Measurements from ENCODE around the gene GTF2IRD1. TPM values are rescaled to one million over a fixed set of nuclear protein-coding genes. Genes with fewer than 3 reads are reported as not detected.
A peak's percentile ranks its signal among the peaks of the same experiment; 100 is the strongest.

GTF2IRD1 gene
- total and polyA plus RNA-seq, 2 of the 4 experiments (the other 2 are of a cell fraction), result 4.1 to 21.9 TPM

- Histone ChIP-seq H4K5ac (ENCODE audit: low read depth, low read length) (no peak overlapping the region), H3K18ac (ENCODE audit: low read depth, low read length) (no peak overlapping the region), H3K36me3 (ENCODE audit: control insufficient read depth, insufficient read depth, low read length) (no peaks in the 10 kb centered on the region), H4K91ac (ENCODE audit: insufficient read depth, low read depth, low read length) (peak overlapping the region; percentile 21; the same call in 1 of the 2 replicates), H3K23ac (ENCODE audit: low read depth, low read length) (0 out of 2 replicates have a peak overlapping the region, but pooled peaks have one; percentile 28), H3K27ac (ENCODE audit: insufficient read depth, low read length) (no peak overlapping the region), H2BK15ac (ENCODE audit: low read depth, low read length) (no peak overlapping the region), H4K20me1 (ENCODE audit: insufficient read depth, low read length) (peaks cover 52% of the 10 kb centered on the region), H3K79me1 (ENCODE audit: low read depth in 1 of 2, low read length in 2 of 2) (peaks cover 12 to 92% of the 10 kb centered on the region in 2 experiments), H3K9ac (ENCODE audit: low read depth, low read length) (no peak overlapping the region), H3K14ac (replicated peaks; ENCODE audit: low read depth, low read length) (no peak overlapping the region), H2BK5ac (ENCODE audit: low read depth, low read length, poor library complexity, severe bottlenecking) (no peak overlapping the region), H3K56ac (ENCODE audit: extremely low read depth, insufficient read depth, low read length) (no peak overlapping the region), H3K9me1 (ENCODE audit: insufficient read depth, low read length) (peaks cover 28% of the 10 kb centered on the region), H3K4ac (ENCODE audit: low read depth, low read length) (peak overlapping the region; percentile 33; the same call in 1 of the 2 replicates), H2AK5ac (ENCODE audit: low read depth, low read length) (peak overlapping the region; percentile 76), H2AFZ (replicated peaks; ENCODE audit: low read length, poor library complexity) (no peak overlapping the region), H2BK20ac (ENCODE audit: low read depth, low read length) (peak overlapping the region; percentile 20; the same call in 1 of the 2 replicates), H2AK9ac (replicated peaks; ENCODE audit: low read depth, low read length, poor library complexity) (peak overlapping the region; percentile 23), H3K4me3 (ENCODE audit: insufficient read depth, low read depth, low read length) (no peak overlapping the region), H4K8ac (ENCODE audit: low read depth in 2 of 2, low read length in 2 of 2) (no peak overlapping the region), H3K4me1 (ENCODE audit: control insufficient read depth, insufficient read depth, low read length) (peaks cover 35% of the 10 kb centered on the region), H3K4me2 (ENCODE audit: low read depth, low read length) (no peak overlapping the region), H3K27me3 (ENCODE audit: control insufficient read depth, insufficient read depth, low read length) (no peaks in the 10 kb centered on the region), H3K9me3 (ENCODE audit: control insufficient read depth, insufficient read depth, low read length) (no peaks in the 10 kb centered on the region), H2BK120ac (ENCODE audit: low read depth, low read length) (peak overlapping the region; percentile 18)
- no peak for ATAC-seq (ENCODE audit: low read depth)
- intact Hi-C loops (cut with micrococcal nuclease) (no loop called here), in situ Hi-C loops (cut with MboI; ENCODE audit: low sequenced_read_pairs) (no loop called here), dilution Hi-C loops (cut with HindIII; ENCODE audit: low sequenced_read_pairs, unreplicated experiment) (no loop called here)
- no TSS peak for BruUV-seq (replicated peaks)
- 100% methylated on average over 6 of the region's 15 CpGs; no CpG with 5 or more reads in 1 of the 2 experiments for WGBS, 2 experiments (ENCODE audit: extremely low coverage in 2 of 2, insufficient read length in 1 of 2)
- ChIA-PET CTCF (no interaction called here), POLR2A (ENCODE audit: unreplicated experiment) (no interaction called here)
- no peak for DNase-seq
- TF ChIP-seq MAFK (IDR thresholded peaks at IDR 0.05; ENCODE audit: low read depth, low read length) (no peak), RCOR1 (IDR thresholded peaks at IDR 0.05; ENCODE audit: insufficient replicate concordance, low read length) (no peak), CTCF (conservative IDR thresholded peaks at IDR 0.05; ENCODE audit: low read depth, low read length) (no peak), CHD1 (IDR thresholded peaks at IDR 0.05; ENCODE audit: low read depth, low read length) (no peak), POLR2A (IDR thresholded peaks at IDR 0.05; ENCODE audit: low read depth, low read length) (no peak), RAD21 (IDR thresholded peaks at IDR 0.05; ENCODE audit: low read length) (no peak), FOS (IDR thresholded peaks at IDR 0.05; ENCODE audit: low read depth, low read length) (no peak), NFE2L2 (IDR thresholded peaks at IDR 0.05; ENCODE audit: low read depth, low read length) (no peak), MXI1 (IDR thresholded peaks at IDR 0.05; ENCODE audit: borderline replicate concordance, low read depth, low read length) (no peak), RFX5 (IDR thresholded peaks at IDR 0.05; ENCODE audit: low read depth, low read length) (no peak), CEBPB (IDR thresholded peaks at IDR 0.05; ENCODE audit: low read depth, low read length) (no peak), BHLHE40 (IDR thresholded peaks at IDR 0.05; ENCODE audit: low read depth, low read length) (no peak), SMC3 (IDR thresholded peaks at IDR 0.05; ENCODE audit: low read depth, low read length) (no peak)
- TF ChIP-seq, protein P1, sequence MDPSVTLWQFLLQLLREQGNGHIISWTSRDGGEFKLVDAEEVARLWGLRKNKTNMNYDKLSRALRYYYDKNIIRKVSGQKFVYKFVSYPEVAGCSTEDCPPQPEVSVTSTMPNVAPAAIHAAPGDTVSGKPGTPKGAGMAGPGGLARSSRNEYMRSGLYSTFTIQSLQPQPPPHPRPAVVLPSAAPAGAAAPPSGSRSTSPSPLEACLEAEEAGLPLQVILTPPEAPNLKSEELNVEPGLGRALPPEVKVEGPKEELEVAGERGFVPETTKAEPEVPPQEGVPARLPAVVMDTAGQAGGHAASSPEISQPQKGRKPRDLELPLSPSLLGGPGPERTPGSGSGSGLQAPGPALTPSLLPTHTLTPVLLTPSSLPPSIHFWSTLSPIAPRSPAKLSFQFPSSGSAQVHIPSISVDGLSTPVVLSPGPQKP (IDR thresholded peaks at IDR 0.05; ENCODE audit: borderline replicate concordance, low read depth, low read length), result no peak
- TF ChIP-seq, protein P2, sequence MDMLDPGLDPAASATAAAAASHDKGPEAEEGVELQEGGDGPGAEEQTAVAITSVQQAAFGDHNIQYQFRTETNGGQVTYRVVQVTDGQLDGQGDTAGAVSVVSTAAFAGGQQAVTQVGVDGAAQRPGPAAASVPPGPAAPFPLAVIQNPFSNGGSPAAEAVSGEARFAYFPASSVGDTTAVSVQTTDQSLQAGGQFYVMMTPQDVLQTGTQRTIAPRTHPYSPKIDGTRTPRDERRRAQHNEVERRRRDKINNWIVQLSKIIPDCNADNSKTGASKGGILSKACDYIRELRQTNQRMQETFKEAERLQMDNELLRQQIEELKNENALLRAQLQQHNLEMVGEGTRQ (IDR thresholded peaks at IDR 0.05; ENCODE audit: low read depth, low read length), result no peak
These were observed 21.7 kb downstream of the GTF2IRD1 start for GRCh38 chr7:74475243-74475986.

All from IMR-90 (cell line).